Body of pancreas (tissue), 4 donors: ENCODE measurements around the gene FABP1.

Experiments used
- CTCF ChIP-seq, 7 experiments: fragments of 450-650 bp in 4 of 7; fragments of 200-600 bp in 3 of 7; sonication (generic) in 3 of 7; IDR thresholded peaks; one replicate each; pipeline ENCODE4 v1.5.1; 2016 to 2019; ENCODE audit warnings: antibody characterized with exemption in 7 of 7
- POLR2A ChIP-seq, 3 donors: fragments of 450-650 bp; IDR thresholded peaks; one replicate each; pipeline ENCODE4 v1.6.1; 2016; ENCODE audit warnings: antibody characterized with exemption in 3 of 3, mild to moderate bottlenecking in 2 of 3

GRCh38 chr2:88167740-88168139 is 39.9 kb upstream of the FABP1 start:
- TF ChIP-seq POLR2A (IDR thresholded peaks at IDR 0.05) (no peak), CTCF (IDR thresholded peaks at IDR 0.05) (no peak)
